ENCODE data around the gene ERCC5.

Gene ERCC5

GRCh38 chr13:102892503-102892902 is 46.7 kb downstream of the ERCC5 start:
- DNase-seq (ENCODE audit: low read depth): no peak

- DNase-seq (ENCODE audit: low read depth): no peak
Observed at GRCh38 chr13:102897371-102898138, 51.7 kb downstream of the ERCC5 start.

- no peak for DNase-seq (ENCODE audit: low read depth)
Observed at GRCh38 chr13:102900193-102900608, 54.4 kb downstream of the ERCC5 start.

GRCh38 chr13:102901056-102901455 is 55.2 kb downstream of the ERCC5 start:
- no peak for DNase-seq (ENCODE audit: low read depth)

GRCh38 chr13:102901615-102902305 is 55.9 kb downstream of the ERCC5 start:
- DNase-seq (ENCODE audit: low read depth): no peak

GRCh38 chr13:102902789-102903347 is 57.0 kb downstream of the ERCC5 start:
- no peak for DNase-seq (ENCODE audit: low read depth)

- DNase-seq (ENCODE audit: low read depth): no peak
Observed at GRCh38 chr13:102903659-102904407, 58.0 kb downstream of the ERCC5 start.

- DNase-seq (ENCODE audit: low read depth): no peak
Observed at GRCh38 chr13:102904408-102904862, 58.6 kb downstream of the ERCC5 start.

GRCh38 chr13:102905905-102906771 is 60.3 kb downstream of the ERCC5 start:
- no peak for DNase-seq (ENCODE audit: low read depth)

GRCh38 chr13:102907016-102907756 is 61.4 kb downstream of the ERCC5 start:
- no peak for DNase-seq (ENCODE audit: low read depth)

GRCh38 chr13:102907886-102908515 is 62.2 kb downstream of the ERCC5 start:
- DNase-seq (ENCODE audit: low read depth): no peak

GRCh38 chr13:102909971-102910370 is 64.1 kb downstream of the ERCC5 start:
- no peak for DNase-seq (ENCODE audit: low read depth)

GRCh38 chr13:102911336-102911735 is 65.5 kb downstream of the ERCC5 start:
- no peak for DNase-seq (ENCODE audit: low read depth)

GRCh38 chr13:102912599-102912998 is 66.8 kb downstream of the ERCC5 start:
- no peak for DNase-seq (ENCODE audit: low read depth)

- DNase-seq (ENCODE audit: low read depth): no peak
Observed at GRCh38 chr13:102913914-102914313, 68.1 kb downstream of the ERCC5 start.

GRCh38 chr13:102914339-102914930 is 68.6 kb downstream of the ERCC5 start:
- no peak for DNase-seq (ENCODE audit: low read depth)

GRCh38 chr13:102915393-102915930 is 69.6 kb downstream of the ERCC5 start:
- DNase-seq (ENCODE audit: low read depth): no peak

- DNase-seq (ENCODE audit: low read depth): no peak
Observed at GRCh38 chr13:102917019-102917418, 71.2 kb downstream of the ERCC5 start.

- DNase-seq (ENCODE audit: low read depth): no peak
Observed at GRCh38 chr13:102922184-102922583, 76.4 kb downstream of the ERCC5 start.
